B cell (primary cell): ENCODE measurements around the gene TBC1D2. TPM values are rescaled to one million over a fixed set of nuclear protein-coding genes. Genes with fewer than 3 reads are reported as not detected.

Source experiments
- ATAC-seq: fragments of 200-7000 bp; cut with Tn5 transposase; one replicate; pipeline ENCODE4 v1.10.0; 2021; ENCODE audit warnings: low read depth, mild to moderate bottlenecking, moderate number of reproducible peaks, moderate library complexity
- CTCF ChIA-PET: fragments of 350-600 bp; sonication (Branson Sonifier 250); formaldehyde crosslinking; loops from one replicate; lab custom pipeline; 2021; ENCODE audit warnings: antibody characterized with exemption, inconsistent platforms; lab: Charles Lee
- POLR2A ChIA-PET: fragments of 350-600 bp; sonication (Branson Sonifier 250); formaldehyde crosslinking; loops from one replicate; lab custom pipeline; 2021; ENCODE audit warnings: antibody characterized with exemption; lab: Charles Lee
- DNase-seq: peaks from one replicate; pipeline ENCODE4 v3.0.0; 2013
- H2AFZ ChIP-seq: 2 replicates; pipeline ENCODE4 v1.6.1; 2012; ENCODE audit warnings: mild to moderate bottlenecking, low read depth, low read length; ENCODE audit not compliant: insufficient read depth, poor library complexity, severe bottlenecking
- H3K27ac ChIP-seq, 2 donors: 1 replicate in 1 of 2; 2 replicates in 1 of 2; pipeline ENCODE4 v1.5.1; 2012 to 2013; ENCODE audit warnings: low read length in 2 of 2, mild to moderate bottlenecking in 2 of 2, moderate library complexity in 1 of 2
- H3K27me3 ChIP-seq, 4 experiments: fragments of 200-600 bp in 1 of 4; sonication (generic) in 1 of 4; replicated peaks in 1 of 4; 1 replicate in 2 of 4; 2 replicates in 2 of 4; pipeline versions ENCODE4 v1.6.1 to v1.7.0; 2013 to 2016; ENCODE audit warnings: low read length in 3 of 4, mild to moderate bottlenecking in 2 of 4, mixed read lengths in 1 of 4, moderate library complexity in 1 of 4; ENCODE audit not compliant: insufficient read depth in 4 of 4, control insufficient read depth in 3 of 4; ENCODE audit errors: control extremely low read depth in 1 of 4
- H3K36me3 ChIP-seq, 2 experiments: replicated peaks in 1 of 2; 1 replicate in 1 of 2; 2 replicates in 1 of 2; pipeline versions ENCODE4 v1.6.1 to v1.7.1; 2013; ENCODE audit warnings: low read length in 1 of 2; ENCODE audit not compliant: insufficient read depth in 2 of 2, control insufficient read depth in 1 of 2; ENCODE audit errors: control extremely low read depth in 1 of 2, extremely low read depth in 1 of 2
- H3K4me1 ChIP-seq, 2 donors: fragments of 200-600 bp in 1 of 2; sonication (generic) in 1 of 2; 1 replicate in 1 of 2; 2 replicates in 1 of 2; pipeline versions ENCODE4 v1.5.1 to v1.6.1; 2013 to 2017; ENCODE audit warnings: low read length in 2 of 2; ENCODE audit not compliant: control insufficient read depth in 2 of 2, insufficient read depth in 2 of 2
- H3K4me2 ChIP-seq: replicated peaks from 2 replicates; pipeline ENCODE3; 2012; ENCODE audit warnings: mild to moderate bottlenecking, low read depth, low read length; ENCODE audit not compliant: poor library complexity, severe bottlenecking
- H3K4me3 ChIP-seq, 5 experiments: fragments of 200-600 bp in 1 of 5; sonication (generic) in 1 of 5; 1 replicate in 3 of 5; 2 replicates in 2 of 5; pipeline versions ENCODE4 v1.5.1 to v1.7.0; 2011 to 2016; ENCODE audit warnings: low read length in 4 of 5, mild to moderate bottlenecking in 4 of 5, low read depth in 2 of 5, control low read depth in 1 of 5, moderate library complexity in 1 of 5; ENCODE audit not compliant: insufficient read depth in 1 of 5; ENCODE audit errors: control extremely low read depth in 1 of 5, extremely low read depth in 1 of 5
- H3K79me2 ChIP-seq: fragments of 200-600 bp; sonication (generic); one replicate; pipeline ENCODE4 v1.6.0; 2016; ENCODE audit warnings: low read length; ENCODE audit not compliant: control insufficient read depth, insufficient read depth
- H3K9ac ChIP-seq: fragments of 200-600 bp; sonication (generic); 2 replicates; pipeline ENCODE4 v1.6.1; 2017; ENCODE audit warnings: mild to moderate bottlenecking, low read length, moderate library complexity
- H3K9me3 ChIP-seq, 3 donors: one replicate each; pipeline versions ENCODE4 v1.6.1 to v1.7.1; 2013; ENCODE audit warnings: low read length in 2 of 3; ENCODE audit not compliant: control insufficient read depth in 2 of 3, insufficient read depth in 1 of 3; ENCODE audit errors: control extremely low read depth in 1 of 3
- H4K20me1 ChIP-seq: 2 replicates; pipeline ENCODE4 v1.6.0; 2012; ENCODE audit warnings: mild to moderate bottlenecking, low read length; ENCODE audit not compliant: insufficient read depth, control insufficient read depth, poor library complexity, severe bottlenecking
- H3K27ac Mint-ChIP-seq: one replicate; pipeline ENCODE4 v1.8.0; 2021; ENCODE audit warnings: mixed read lengths
- H3K27me3 Mint-ChIP-seq: one replicate; pipeline ENCODE4 v1.8.0; 2021; ENCODE audit warnings: mixed read lengths
- H3K4me1 Mint-ChIP-seq: one replicate; pipeline ENCODE4 v1.8.0; 2021; ENCODE audit warnings: mixed read lengths
- H3K4me3 Mint-ChIP-seq: one replicate; pipeline ENCODE4 v1.8.0; 2021; ENCODE audit warnings: mixed read lengths
- H3K9me3 Mint-ChIP-seq: one replicate; pipeline ENCODE4 v1.8.0; 2022; ENCODE audit warnings: mixed read lengths; ENCODE audit not compliant: insufficient read depth
- EZH2 ChIP-seq: IDR thresholded peaks from 2 replicates; pipeline ENCODE4 v1.6.1; 2012; ENCODE audit warnings: borderline replicate concordance, low read depth, mild to moderate bottlenecking, moderate library complexity, low read length; ENCODE audit not compliant: insufficient read depth, poor library complexity, severe bottlenecking
- WGBS: methylation state at CpG from one replicate; pipeline ENCODE4 v1.1.5; 2013; ENCODE audit warnings: missing lambda C conversion rate; ENCODE audit not compliant: insufficient coverage; 5-methylcytosine and 5-hydroxymethylcytosine counted together
- intact Hi-C: fragments of 100-400 bp; cut with micrococcal nuclease; formaldehyde crosslinking; loops from one replicate; pipeline ENCODE4 v1.10.0; 2022
- polyA plus RNA-seq: library from polyadenylated mRNA; depleted of rRNA; stranded (reverse); fragments of >200 nt; gene quantifications from 2 replicates; pipeline ENCODE4 v1.2.3, GENCODE V29; 2012
- total RNA-seq, 2 donors: library from RNA; stranded (reverse); fragments of 120-200 nt in 1 of 2; gene quantifications; 1 replicate in 1 of 2; 2 replicates in 1 of 2; pipeline versions ENCODE4 v1.2.3 to v1.2.4, GENCODE V29; 2013 to 2022
- TF ChIP-seq, protein P1 (sequence below): fragments of 200-600 bp; IDR thresholded peaks from one replicate; pipeline ENCODE4 v1.8.0; 2022; ENCODE audit warnings: antibody characterized with exemption, mild to moderate bottlenecking

TBC1D2 gene
- total and polyA plus RNA-seq, 2 donors (not counting 1 experiment from before 2014, with no cell fraction given), result 5.0 to 5.3 TPM

DNA sequence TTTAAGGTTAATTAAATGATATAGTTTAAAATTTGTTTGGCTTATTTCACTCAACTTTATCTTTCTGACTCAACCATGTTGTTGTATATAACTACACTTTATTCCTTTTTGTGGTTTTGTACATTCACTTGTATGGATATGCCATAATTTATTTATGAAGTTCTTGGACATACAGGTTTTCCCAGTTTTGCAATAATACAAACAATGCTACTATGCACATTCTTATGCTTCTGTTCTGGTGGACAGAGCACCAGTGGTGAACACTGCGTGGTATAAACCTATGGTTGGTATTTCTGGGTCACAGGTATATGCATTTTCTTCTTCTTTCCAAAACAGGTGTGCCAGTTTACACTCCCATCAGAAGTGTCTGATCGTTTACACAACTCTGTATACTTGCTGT lies 100.8 kb downstream of the TBC1D2 start:
- Histone ChIP-seq H3K36me3 (no peaks in the 10 kb centered on the region), H4K20me1 (no peaks in the 10 kb centered on the region), H3K27me3 (no peaks in the 10 kb centered on the region), H3K4me3 (no peak overlapping the region), H3K79me2 (no peaks in the 10 kb centered on the region), H3K9me3 (no peaks in the 10 kb centered on the region), H3K4me2 (no peak overlapping the region), H2AFZ (no peak overlapping the region), H3K27ac (no peak overlapping the region), H3K9ac (no peak overlapping the region), H3K4me1 (no peaks in the 10 kb centered on the region)
- H3K9me3 Mint-ChIP-seq, result no peaks in the 10 kb centered on the region
- DNase-seq, result no peak
- TF ChIP-seq, protein P1, sequence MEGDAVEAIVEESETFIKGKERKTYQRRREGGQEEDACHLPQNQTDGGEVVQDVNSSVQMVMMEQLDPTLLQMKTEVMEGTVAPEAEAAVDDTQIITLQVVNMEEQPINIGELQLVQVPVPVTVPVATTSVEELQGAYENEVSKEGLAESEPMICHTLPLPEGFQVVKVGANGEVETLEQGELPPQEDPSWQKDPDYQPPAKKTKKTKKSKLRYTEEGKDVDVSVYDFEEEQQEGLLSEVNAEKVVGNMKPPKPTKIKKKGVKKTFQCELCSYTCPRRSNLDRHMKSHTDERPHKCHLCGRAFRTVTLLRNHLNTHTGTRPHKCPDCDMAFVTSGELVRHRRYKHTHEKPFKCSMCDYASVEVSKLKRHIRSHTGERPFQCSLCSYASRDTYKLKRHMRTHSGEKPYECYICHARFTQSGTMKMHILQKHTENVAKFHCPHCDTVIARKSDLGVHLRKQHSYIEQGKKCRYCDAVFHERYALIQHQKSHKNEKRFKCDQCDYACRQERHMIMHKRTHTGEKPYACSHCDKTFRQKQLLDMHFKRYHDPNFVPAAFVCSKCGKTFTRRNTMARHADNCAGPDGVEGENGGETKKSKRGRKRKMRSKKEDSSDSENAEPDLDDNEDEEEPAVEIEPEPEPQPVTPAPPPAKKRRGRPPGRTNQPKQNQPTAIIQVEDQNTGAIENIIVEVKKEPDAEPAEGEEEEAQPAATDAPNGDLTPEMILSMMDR, result no peak
- no peak for TF ChIP-seq EZH2
- H3K4me3 Mint-ChIP-seq, result no peak overlapping the region
- no peaks in the 10 kb centered on the region for H3K27me3 Mint-ChIP-seq
- CTCF ChIA-PET, result no interaction called here
- no peaks in the 10 kb centered on the region for H3K4me1 Mint-ChIP-seq
- no peak overlapping the region for H3K27ac Mint-ChIP-seq
- no CpG with 5 or more reads among the region's 2 CpGs for WGBS
- POLR2A ChIA-PET, result no interaction called here
- intact Hi-C loops, result no loop called here
- no peak for ATAC-seq

DNA sequence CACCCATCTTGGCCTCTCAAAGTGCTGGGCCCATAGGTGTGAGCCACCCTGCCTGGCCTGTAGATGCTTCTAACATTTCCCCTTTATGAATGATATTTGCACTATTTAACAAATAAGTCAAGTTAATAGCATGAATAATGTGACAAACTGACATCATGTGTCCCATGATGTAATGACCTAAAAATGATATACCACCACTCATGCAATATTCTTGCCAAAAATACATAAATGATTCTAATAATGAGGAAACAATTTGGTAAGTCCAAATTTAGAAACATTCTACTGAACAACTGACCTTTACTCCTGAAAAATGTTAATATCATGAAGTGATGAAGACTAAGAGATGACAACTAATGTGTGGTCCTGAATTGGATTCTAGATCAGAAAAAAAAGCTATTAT lies 102.9 kb downstream of the TBC1D2 start:
- H3K4me3 Mint-ChIP-seq, result no peak overlapping the region

More for the DNA sequence above, 102.9 kb downstream of the TBC1D2 start:
- H3K27me3 Mint-ChIP-seq, result no peaks in the 10 kb centered on the region
- ChIA-PET CTCF (no interaction called here), POLR2A (no interaction called here)
- intact Hi-C loops, result no loop called here
- Histone ChIP-seq H3K4me2 (no peak overlapping the region), H3K27ac (no peak overlapping the region), H4K20me1 (no peaks in the 10 kb centered on the region), H3K27me3 (no peaks in the 10 kb centered on the region), H3K79me2 (no peaks in the 10 kb centered on the region), H3K4me1 (no peaks in the 10 kb centered on the region), H3K36me3 (no peaks in the 10 kb centered on the region), H2AFZ (no peak overlapping the region), H3K4me3 (no peak overlapping the region), H3K9me3 (no peaks in the 10 kb centered on the region), H3K9ac (no peak overlapping the region)
- no peaks in the 10 kb centered on the region for H3K4me1 Mint-ChIP-seq
- ATAC-seq (no peak), DNase-seq (no peak)
- TF ChIP-seq, protein P1, result no peak
- no peak for TF ChIP-seq EZH2
- no peak overlapping the region for H3K27ac Mint-ChIP-seq
- no peaks in the 10 kb centered on the region for H3K9me3 Mint-ChIP-seq
